ENCODE data around the gene BBS7. TPM values are rescaled to one million over a fixed set of nuclear protein-coding genes. Genes with fewer than 3 reads are reported as not detected.

Gene BBS7
- total RNA-seq, 1 donor from 2014 or later, result 6.1 TPM

Other genes with a start within 250 kb of the BBS7 start
- gene ANXA5, start 173.5 kb downstream of the BBS7 start, total RNA-seq, result 152 TPM
- gene SMIM43, start 105.3 kb downstream of the BBS7 start, total RNA-seq, result 0.27 TPM
- gene EXOSC9, start 69.2 kb downstream of the BBS7 start, total RNA-seq, result 13.5 TPM
- gene CCNA2, start 46.6 kb downstream of the BBS7 start, total RNA-seq, result 0.38 TPM
- gene TRPC3, start 81.6 kb upstream of the BBS7 start, total RNA-seq, result 0.65 TPM

Measured in cardiac septum (tissue), 1 donor.